C4-2B (cell line): ENCODE data around the gene AIFM1.

Experiments
- ZFX ChIP-seq: fragments of 450-650 bp; IDR thresholded peaks from 2 replicates; pipeline ENCODE4 v1.6.1; 2017
- TF ChIP-seq, protein P1 (sequence below): fragments of 450-650 bp; conservative IDR thresholded peaks from 2 replicates; pipeline ENCODE4 v1.5.1; 2017; ENCODE audit warnings: mild to moderate bottlenecking

DNA sequence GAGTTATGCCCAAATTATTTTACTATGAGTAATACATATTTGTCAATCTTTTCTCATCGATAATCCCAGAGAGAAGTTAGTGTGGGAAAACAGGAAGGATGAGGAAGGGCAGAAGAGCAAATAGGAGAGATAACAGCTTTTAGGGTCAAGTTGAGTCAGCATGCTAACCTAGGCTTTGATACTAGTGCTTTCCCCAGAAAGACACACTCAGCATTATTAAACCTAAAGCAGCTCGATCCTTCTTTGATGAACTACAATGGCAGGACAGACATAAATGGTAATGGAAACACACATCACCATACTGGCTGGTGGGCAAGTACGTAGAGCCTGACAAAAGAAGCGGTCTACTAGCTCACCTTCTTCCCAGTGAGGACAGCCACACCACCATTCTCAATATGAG is 20.5 kb downstream of the AIFM1 start:
- TF ChIP-seq, protein P1, sequence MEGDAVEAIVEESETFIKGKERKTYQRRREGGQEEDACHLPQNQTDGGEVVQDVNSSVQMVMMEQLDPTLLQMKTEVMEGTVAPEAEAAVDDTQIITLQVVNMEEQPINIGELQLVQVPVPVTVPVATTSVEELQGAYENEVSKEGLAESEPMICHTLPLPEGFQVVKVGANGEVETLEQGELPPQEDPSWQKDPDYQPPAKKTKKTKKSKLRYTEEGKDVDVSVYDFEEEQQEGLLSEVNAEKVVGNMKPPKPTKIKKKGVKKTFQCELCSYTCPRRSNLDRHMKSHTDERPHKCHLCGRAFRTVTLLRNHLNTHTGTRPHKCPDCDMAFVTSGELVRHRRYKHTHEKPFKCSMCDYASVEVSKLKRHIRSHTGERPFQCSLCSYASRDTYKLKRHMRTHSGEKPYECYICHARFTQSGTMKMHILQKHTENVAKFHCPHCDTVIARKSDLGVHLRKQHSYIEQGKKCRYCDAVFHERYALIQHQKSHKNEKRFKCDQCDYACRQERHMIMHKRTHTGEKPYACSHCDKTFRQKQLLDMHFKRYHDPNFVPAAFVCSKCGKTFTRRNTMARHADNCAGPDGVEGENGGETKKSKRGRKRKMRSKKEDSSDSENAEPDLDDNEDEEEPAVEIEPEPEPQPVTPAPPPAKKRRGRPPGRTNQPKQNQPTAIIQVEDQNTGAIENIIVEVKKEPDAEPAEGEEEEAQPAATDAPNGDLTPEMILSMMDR, result no peak
- TF ChIP-seq ZFX, result no peak
